Heart right ventricle (tissue), 16 donors: ENCODE data around the gene ZNF317. TPM values are rescaled to one million over a fixed set of nuclear protein-coding genes. Genes with fewer than 3 reads are reported as not detected.

Experiments used
- ATAC-seq, 8 donors: fragments of 200-7000 bp; cut with Tn5 transposase; one replicate each; pipeline ENCODE4 v1.9.1; 2020; ENCODE audit warnings: mild to moderate bottlenecking in 8 of 8, moderate library complexity in 8 of 8, moderate number of reproducible peaks in 1 of 8
- DNase-seq, 2 donors: peaks; one replicate each; pipeline ENCODE4 v3.0.0-alpha.2; 2020
- H3K27ac ChIP-seq, 10 donors: fragments of 200-600 bp; sonication (generic) in 2 of 10; one replicate each; pipeline versions ENCODE4 v1.5.0 to v1.8.0; 2020 to 2022; ENCODE audit warnings: mild to moderate bottlenecking in 3 of 10
- H3K27me3 ChIP-seq, 7 donors: fragments of 200-600 bp; one replicate each; pipeline ENCODE4 v1.8.0; 2021 to 2022; ENCODE audit warnings: mild to moderate bottlenecking in 2 of 7
- H3K36me3 ChIP-seq, 9 donors: fragments of 200-600 bp; sonication (generic) in 1 of 9; one replicate each; pipeline versions ENCODE4 v1.5.0 to v1.8.0; 2020 to 2022; ENCODE audit warnings: mild to moderate bottlenecking in 2 of 9
- H3K4me1 ChIP-seq, 9 donors: fragments of 200-600 bp; sonication (generic) in 1 of 9; one replicate each; pipeline versions ENCODE4 v1.5.0 to v1.8.0; 2020 to 2022; ENCODE audit warnings: mild to moderate bottlenecking in 4 of 9
- H3K4me3 ChIP-seq, 10 donors: fragments of 200-600 bp; sonication (generic) in 2 of 10; one replicate each; pipeline versions ENCODE4 v1.5.0 to v1.8.0; 2020 to 2022; ENCODE audit warnings: mild to moderate bottlenecking in 7 of 10, moderate library complexity in 2 of 10
- H3K9me3 ChIP-seq, 11 donors: fragments of 200-600 bp in 10 of 11; sonication (generic) in 2 of 11; one replicate each; pipeline versions ENCODE4 v1.5.0 to v1.8.0; 2013 to 2022; ENCODE audit warnings: mild to moderate bottlenecking in 2 of 11, control low read depth in 1 of 11, moderate library complexity in 1 of 11
- WGBS, 2 donors: extraction: QIAGEN DNeasy Blood & Tissue Kit; methylation state at CpG; one replicate each; pipeline ENCODE4 v1.1.7; 2013; ENCODE audit warnings: inconsistent platforms in 1 of 2; 5-methylcytosine and 5-hydroxymethylcytosine counted together
- intact Hi-C, 10 donors: fragments of 100-400 bp; cut with DNase I; formaldehyde crosslinking; loops; one replicate each; pipeline versions ENCODE4 v1.11.1 to v1.14.2; 2022
- polyA plus RNA-seq, 2 donors: library from polyadenylated mRNA; stranded (reverse); fragments of 200-250 nt; gene quantifications; one replicate each; pipeline ENCODE4 v1.2.3, GENCODE V29; 2013
- total RNA-seq, 10 donors: library from RNA; stranded (reverse); fragmentation: NEBNext Ultra II Directional in 3 of 10; extraction: Animal tissue kit (Norgen Biotek cat#: 25700) in 3 of 10; gene quantifications; one replicate each; pipeline versions ENCODE4 v1.2.1 to v1.2.4, GENCODE V29; 2021 to 2023
- TF ChIP-seq, protein P1 (sequence below), 9 donors: fragments of 200-600 bp; sonication (generic) in 2 of 9; IDR thresholded peaks; one replicate each; pipeline versions ENCODE4 v1.5.0 to v1.8.0; 2021 to 2022; ENCODE audit warnings: antibody characterized with exemption in 9 of 9, mild to moderate bottlenecking in 5 of 9, moderate library complexity in 1 of 9
- donor health status: Arrhythmogenic right ventricular cardiomyopathy.
- donor health status: ischemic (EF 13 %, LVEDD 7.1; RV severe dilation, severe dysfunction).
- donor health status: healthy with polysubstance abuse.
- donor health status: DM: no; HTN: yes; CAD: no.
- donor health status: DM: no; HTN: no; CAD: no.
- donor health status: ischemic (EF 25% LVEDD 6.9; RV normal size, moderate dysfunction).
- donor health status: ischemic (EF 25% LVEDD 5.7; RV mildly dilated, moderate dysfunction).
- donor health status: healthy.
- donor health status: DM: yes; HTN: yes; CAD: no.
- donor health status: Ischemic cardiomyopathy.
- donor health status: ischemic (EF 35%, LVEDD 5.7; RV mildly dilated, moderate dysfunction).
- donor health status: nonischemic (EF 11% LVEDD 7.7; RV severe dilation, severe dysfunction).
- donor health status: DM: yes; HTN: yes; CAD: no.
- donor health status: PGD.
- donor health status: ischemic (EF 29% LVEDD 5.4; RV normal size, mild dysfunction).
- donor health status: nonischemic (EF 23%, LVEDD 6.1; RV moderate dilation, normal function).

ZNF317 gene
- total and polyA plus RNA-seq, 12 donors, result 10.5 to 28.7 (median 15.7) TPM

GRCh38 chr19:9205501-9206113 is 65.4 kb downstream of the ZNF317 start:
- no peaks in the 10 kb centered on the region for H3K36me3 ChIP-seq
- TF ChIP-seq, protein P1, sequence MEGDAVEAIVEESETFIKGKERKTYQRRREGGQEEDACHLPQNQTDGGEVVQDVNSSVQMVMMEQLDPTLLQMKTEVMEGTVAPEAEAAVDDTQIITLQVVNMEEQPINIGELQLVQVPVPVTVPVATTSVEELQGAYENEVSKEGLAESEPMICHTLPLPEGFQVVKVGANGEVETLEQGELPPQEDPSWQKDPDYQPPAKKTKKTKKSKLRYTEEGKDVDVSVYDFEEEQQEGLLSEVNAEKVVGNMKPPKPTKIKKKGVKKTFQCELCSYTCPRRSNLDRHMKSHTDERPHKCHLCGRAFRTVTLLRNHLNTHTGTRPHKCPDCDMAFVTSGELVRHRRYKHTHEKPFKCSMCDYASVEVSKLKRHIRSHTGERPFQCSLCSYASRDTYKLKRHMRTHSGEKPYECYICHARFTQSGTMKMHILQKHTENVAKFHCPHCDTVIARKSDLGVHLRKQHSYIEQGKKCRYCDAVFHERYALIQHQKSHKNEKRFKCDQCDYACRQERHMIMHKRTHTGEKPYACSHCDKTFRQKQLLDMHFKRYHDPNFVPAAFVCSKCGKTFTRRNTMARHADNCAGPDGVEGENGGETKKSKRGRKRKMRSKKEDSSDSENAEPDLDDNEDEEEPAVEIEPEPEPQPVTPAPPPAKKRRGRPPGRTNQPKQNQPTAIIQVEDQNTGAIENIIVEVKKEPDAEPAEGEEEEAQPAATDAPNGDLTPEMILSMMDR (IDR thresholded peaks at IDR 0.05), result peak; percentile 55 to 95 (median 90)
- H3K9me3 ChIP-seq, result no peaks in the 10 kb centered on the region
- intact Hi-C loops, result loop anchor here in 9 of 10 donors (1.0 to 10.0 kb wide), 8 partner anchors 69 to 592 kb away; partner anchors contain the start of gene ZNF121 (in 2 of the 9)
- H3K4me1 ChIP-seq, result peaks cover 0 to 4% (median 0%) of the 10 kb centered on the region in 9 donors
- peak in 7 of 8 donors; percentile 58 to 74 (median 69) for ATAC-seq
- peak overlapping the region in 7 of 10 donors; percentile 27 to 48 (median 42) for H3K4me3 ChIP-seq
- peak; percentile 64 to 67 for DNase-seq
- WGBS, 2 donors, result 23 to 28% methylated on average over 13 of the region's 13 CpGs
- H3K27me3 ChIP-seq, result peaks cover 0 to 42% (median 18%) of the 10 kb centered on the region in 7 donors
- H3K27ac ChIP-seq, result no peak overlapping the region

Other genes with a start within 250 kb of the ZNF317 start
- gene MUC16, start 130.0 kb upstream of the ZNF317 start, total RNA-seq, result under 1 TPM in 5 of 10 donors, not detected in 5; under 0.01 to 0.31 (median 0.07) TPM
- gene MUC16, start 130.0 kb upstream of the ZNF317 start, polyA plus RNA-seq, result not detected
- not detected for gene OR1M1, start 53.3 kb upstream of the ZNF317 start, total RNA-seq
- not detected for gene OR1M1, start 53.3 kb upstream of the ZNF317 start, polyA plus RNA-seq
- not detected for gene OR7G2, start 32.9 kb upstream of the ZNF317 start, total RNA-seq
- not detected for gene OR7G2, start 32.9 kb upstream of the ZNF317 start, polyA plus RNA-seq
- not detected for gene OR7G1, start 24.6 kb upstream of the ZNF317 start, total RNA-seq
- gene OR7G1, start 24.6 kb upstream of the ZNF317 start, polyA plus RNA-seq, result not detected
- gene OR7G3, start 13.4 kb upstream of the ZNF317 start, total RNA-seq, result not detected
- gene OR7G3, start 13.4 kb upstream of the ZNF317 start, polyA plus RNA-seq, result not detected
- gene OR7D2, start 38.6 kb downstream of the ZNF317 start, total RNA-seq, result under 1 TPM in 1 of 10 donors, not detected in 9; 0.12 TPM
- gene OR7D2, start 38.6 kb downstream of the ZNF317 start, polyA plus RNA-seq, result not detected
- gene OR7D4, start 79.2 kb downstream of the ZNF317 start, total RNA-seq, result not detected
- not detected for gene OR7D4, start 79.2 kb downstream of the ZNF317 start, polyA plus RNA-seq
- not detected for gene OR7E24, start 110.5 kb downstream of the ZNF317 start, total RNA-seq
- gene OR7E24, start 110.5 kb downstream of the ZNF317 start, polyA plus RNA-seq, result not detected
- 1 to 10 TPM; 2.7 to 6.5 (median 4.2) TPM for gene ZNF699, start 169.4 kb downstream of the ZNF317 start, total RNA-seq
- gene ZNF699, start 169.4 kb downstream of the ZNF317 start, polyA plus RNA-seq, result under 1 TPM; 0.80 to 0.99 TPM
- gene ZNF559, start 183.8 kb downstream of the ZNF317 start, total RNA-seq, result 10 to 100 TPM in 9 of 10 donors, 1 to 10 TPM in 1; 9.8 to 21.2 (median 17.5) TPM
- 10 to 100 TPM; 13.1 to 42.8 TPM for gene ZNF559, start 183.8 kb downstream of the ZNF317 start, polyA plus RNA-seq
- gene ZNF177, start 222.6 kb downstream of the ZNF317 start, total RNA-seq, result 1 to 10 TPM; 1.6 to 4.1 (median 3.0) TPM
- gene ZNF177, start 222.6 kb downstream of the ZNF317 start, polyA plus RNA-seq, result 1 to 10 TPM; 2.0 to 6.8 TPM